Measurements from ENCODE around the gene GREB1.

Gene GREB1

DNA sequence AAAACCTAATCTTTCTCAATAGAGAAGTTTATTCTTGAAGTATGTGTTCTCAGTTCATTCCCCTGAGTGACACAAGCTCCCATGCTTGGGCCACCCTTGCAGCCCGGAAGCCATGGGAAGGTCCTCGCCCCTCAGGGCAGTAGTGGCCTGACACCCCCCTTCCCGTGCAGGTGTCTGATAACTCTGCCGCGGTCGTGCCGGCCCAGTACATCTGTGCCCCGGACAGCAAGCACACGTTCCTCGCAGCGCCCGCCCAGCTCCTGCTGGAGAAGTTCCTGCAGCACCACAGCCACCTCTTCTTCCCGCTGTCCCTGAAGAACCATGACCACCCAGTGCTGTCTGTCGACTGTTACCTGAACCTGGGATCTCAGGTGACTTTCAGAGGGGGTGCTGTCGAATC, 103.7 kb downstream of the GREB1 start:
- Histone ChIP-seq H3K27ac (no peak overlapping the region), H3K36me3 (ENCODE audit: insufficient read depth) (no peaks in the 10 kb centered on the region), H3K79me2 (ENCODE audit: insufficient read depth, low read depth) (no peaks in the 10 kb centered on the region), H3K4me2 (no peak overlapping the region), H3K9ac (no peak overlapping the region), H3K27me3 (ENCODE audit: insufficient read depth, low read depth) (no peaks in the 10 kb centered on the region), H2AFZ (ENCODE audit: low read depth) (no peak overlapping the region), H4K20me1 (ENCODE audit: insufficient read depth) (no peaks in the 10 kb centered on the region), H3K4me3 (IDR thresholded peaks at IDR 0.05; ENCODE audit: insufficient read depth, low read depth, low read length) (no peak overlapping the region), H3K4me1 (ENCODE audit: low read depth, poor library complexity, severe bottlenecking) (no peaks in the 10 kb centered on the region)
- TF ChIP-seq, protein P1, sequence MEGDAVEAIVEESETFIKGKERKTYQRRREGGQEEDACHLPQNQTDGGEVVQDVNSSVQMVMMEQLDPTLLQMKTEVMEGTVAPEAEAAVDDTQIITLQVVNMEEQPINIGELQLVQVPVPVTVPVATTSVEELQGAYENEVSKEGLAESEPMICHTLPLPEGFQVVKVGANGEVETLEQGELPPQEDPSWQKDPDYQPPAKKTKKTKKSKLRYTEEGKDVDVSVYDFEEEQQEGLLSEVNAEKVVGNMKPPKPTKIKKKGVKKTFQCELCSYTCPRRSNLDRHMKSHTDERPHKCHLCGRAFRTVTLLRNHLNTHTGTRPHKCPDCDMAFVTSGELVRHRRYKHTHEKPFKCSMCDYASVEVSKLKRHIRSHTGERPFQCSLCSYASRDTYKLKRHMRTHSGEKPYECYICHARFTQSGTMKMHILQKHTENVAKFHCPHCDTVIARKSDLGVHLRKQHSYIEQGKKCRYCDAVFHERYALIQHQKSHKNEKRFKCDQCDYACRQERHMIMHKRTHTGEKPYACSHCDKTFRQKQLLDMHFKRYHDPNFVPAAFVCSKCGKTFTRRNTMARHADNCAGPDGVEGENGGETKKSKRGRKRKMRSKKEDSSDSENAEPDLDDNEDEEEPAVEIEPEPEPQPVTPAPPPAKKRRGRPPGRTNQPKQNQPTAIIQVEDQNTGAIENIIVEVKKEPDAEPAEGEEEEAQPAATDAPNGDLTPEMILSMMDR (conservative IDR thresholded peaks at IDR 0.05; ENCODE audit: low read depth, low read length), result no peak

DNA sequence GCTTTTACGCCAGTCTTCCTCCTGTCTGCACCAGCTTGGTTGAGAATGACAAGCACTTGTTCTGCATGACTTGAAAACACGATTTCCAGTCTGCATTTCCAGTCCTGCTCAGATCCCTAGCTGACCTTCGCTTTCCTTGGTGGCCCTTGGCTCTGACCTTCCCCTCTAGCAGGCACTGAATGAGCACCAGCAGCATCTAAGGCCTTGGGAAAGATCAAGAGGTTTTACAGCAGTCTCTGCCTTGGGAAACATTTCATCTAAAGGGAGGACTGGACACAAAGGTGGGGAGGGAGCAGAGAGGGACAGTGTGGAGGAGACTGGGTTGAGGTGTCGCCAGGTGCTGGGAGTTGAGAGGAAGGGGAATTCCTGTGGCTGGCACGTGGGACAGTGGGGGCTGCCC, 105.7 kb downstream of the GREB1 start:
- Histone ChIP-seq H3K27ac (no peak overlapping the region), H3K4me1 (ENCODE audit: low read depth, poor library complexity, severe bottlenecking) (no peaks in the 10 kb centered on the region), H3K9ac (no peak overlapping the region), H3K79me2 (ENCODE audit: insufficient read depth, low read depth) (no peaks in the 10 kb centered on the region), H3K4me2 (no peak overlapping the region), H3K4me3 (IDR thresholded peaks at IDR 0.05; ENCODE audit: insufficient read depth, low read depth, low read length) (no peak overlapping the region), H4K20me1 (ENCODE audit: insufficient read depth) (no peaks in the 10 kb centered on the region), H2AFZ (ENCODE audit: low read depth) (no peak overlapping the region), H3K36me3 (ENCODE audit: insufficient read depth) (no peaks in the 10 kb centered on the region), H3K27me3 (ENCODE audit: insufficient read depth, low read depth) (no peaks in the 10 kb centered on the region)
- TF ChIP-seq, protein P1 (conservative IDR thresholded peaks at IDR 0.05; ENCODE audit: low read depth, low read length), result no peak

- no peak overlapping the region for H3K27ac ChIP-seq
- H3K36me3 ChIP-seq (ENCODE audit: insufficient read depth), result no peaks in the 10 kb centered on the region
Observed at GRCh38 chr2:11640132-11640531, 106.3 kb downstream of the GREB1 start.

GRCh38 chr2:11642972-11643371, 109.1 kb downstream of the GREB1 start:
- H3K4me3 ChIP-seq (IDR thresholded peaks at IDR 0.05; ENCODE audit: insufficient read depth, low read depth, low read length), result no peak overlapping the region
- TF ChIP-seq, protein P1 (conservative IDR thresholded peaks at IDR 0.05; ENCODE audit: low read depth, low read length), result no peak
- no peaks in the 10 kb centered on the region for H3K79me2 ChIP-seq (ENCODE audit: insufficient read depth, low read depth)
- no peaks in the 10 kb centered on the region for H3K36me3 ChIP-seq (ENCODE audit: insufficient read depth)
- no peak overlapping the region for H3K4me2 ChIP-seq
- no peaks in the 10 kb centered on the region for H3K27me3 ChIP-seq (ENCODE audit: insufficient read depth, low read depth)
- no peak overlapping the region for H3K9ac ChIP-seq
- no peak overlapping the region for H2AFZ ChIP-seq (ENCODE audit: low read depth)
- H3K27ac ChIP-seq, result no peak overlapping the region
- H4K20me1 ChIP-seq (ENCODE audit: insufficient read depth), result no peaks in the 10 kb centered on the region
- no peaks in the 10 kb centered on the region for H3K4me1 ChIP-seq (ENCODE audit: low read depth, poor library complexity, severe bottlenecking)

More at GRCh38 chr2:11640132-11640531, 106.3 kb downstream of the GREB1 start:
- Histone ChIP-seq H3K79me2 (ENCODE audit: insufficient read depth, low read depth) (no peaks in the 10 kb centered on the region), H2AFZ (ENCODE audit: low read depth) (no peak overlapping the region), H3K4me2 (no peak overlapping the region), H3K4me1 (ENCODE audit: low read depth, poor library complexity, severe bottlenecking) (no peaks in the 10 kb centered on the region), H3K4me3 (IDR thresholded peaks at IDR 0.05; ENCODE audit: insufficient read depth, low read depth, low read length) (no peak overlapping the region), H4K20me1 (ENCODE audit: insufficient read depth) (no peaks in the 10 kb centered on the region), H3K9ac (no peak overlapping the region), H3K27me3 (ENCODE audit: insufficient read depth, low read depth) (no peaks in the 10 kb centered on the region)
- TF ChIP-seq, protein P1 (conservative IDR thresholded peaks at IDR 0.05; ENCODE audit: low read depth, low read length), result no peak

Measured in KMS-11 (cell line).